Testis (tissue), 2 donors: ENCODE measurements around the gene ADARB1.

Experiments used
- POLR2A ChIP-seq: fragments of 450-650 bp; IDR thresholded peaks from one replicate; pipeline ENCODE4 v1.6.1; 2017; ENCODE audit warnings: antibody characterized with exemption, mild to moderate bottlenecking, moderate library complexity
- TF ChIP-seq, protein P1 (sequence below), 3 experiments: fragments of 450-650 bp in 2 of 3; fragments of 200-600 bp in 1 of 3; sonication (generic) in 1 of 3; IDR thresholded peaks; one replicate each; pipeline ENCODE4 v1.5.1; 2016 to 2019; ENCODE audit warnings: antibody characterized with exemption in 3 of 3, mild to moderate bottlenecking in 2 of 3, moderate library complexity in 1 of 3

DNA sequence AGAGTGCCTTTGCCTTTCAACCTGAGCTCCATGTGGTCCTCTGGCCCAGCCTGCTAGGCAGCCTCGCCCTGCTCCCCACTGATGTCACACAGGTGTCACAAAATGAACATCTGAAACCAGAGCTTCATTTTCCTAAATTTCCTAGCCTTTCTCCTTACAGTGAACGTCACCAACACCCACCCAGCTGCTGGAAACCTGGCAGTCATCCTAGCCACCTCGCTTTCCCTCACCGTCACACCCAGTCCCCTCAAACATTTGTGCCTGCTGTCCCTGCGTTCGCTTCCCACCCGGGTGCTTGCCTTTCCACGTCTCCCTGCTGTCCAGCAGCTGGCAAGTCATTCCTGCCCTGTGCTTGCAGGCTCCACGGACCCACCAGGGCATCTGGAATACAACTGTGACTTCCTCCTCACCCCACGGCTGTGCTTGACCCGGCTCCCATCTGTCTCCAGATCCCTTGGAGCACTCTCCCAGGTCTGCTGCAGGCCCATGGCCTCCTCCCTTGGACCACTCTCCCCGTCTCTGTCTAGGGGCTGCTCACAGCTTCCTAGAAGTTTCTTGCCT, 23.5 kb downstream of the ADARB1 start:
- TF ChIP-seq, protein P1, sequence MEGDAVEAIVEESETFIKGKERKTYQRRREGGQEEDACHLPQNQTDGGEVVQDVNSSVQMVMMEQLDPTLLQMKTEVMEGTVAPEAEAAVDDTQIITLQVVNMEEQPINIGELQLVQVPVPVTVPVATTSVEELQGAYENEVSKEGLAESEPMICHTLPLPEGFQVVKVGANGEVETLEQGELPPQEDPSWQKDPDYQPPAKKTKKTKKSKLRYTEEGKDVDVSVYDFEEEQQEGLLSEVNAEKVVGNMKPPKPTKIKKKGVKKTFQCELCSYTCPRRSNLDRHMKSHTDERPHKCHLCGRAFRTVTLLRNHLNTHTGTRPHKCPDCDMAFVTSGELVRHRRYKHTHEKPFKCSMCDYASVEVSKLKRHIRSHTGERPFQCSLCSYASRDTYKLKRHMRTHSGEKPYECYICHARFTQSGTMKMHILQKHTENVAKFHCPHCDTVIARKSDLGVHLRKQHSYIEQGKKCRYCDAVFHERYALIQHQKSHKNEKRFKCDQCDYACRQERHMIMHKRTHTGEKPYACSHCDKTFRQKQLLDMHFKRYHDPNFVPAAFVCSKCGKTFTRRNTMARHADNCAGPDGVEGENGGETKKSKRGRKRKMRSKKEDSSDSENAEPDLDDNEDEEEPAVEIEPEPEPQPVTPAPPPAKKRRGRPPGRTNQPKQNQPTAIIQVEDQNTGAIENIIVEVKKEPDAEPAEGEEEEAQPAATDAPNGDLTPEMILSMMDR (IDR thresholded peaks at IDR 0.05) = no peak
- TF ChIP-seq POLR2A = no peak
